GM06990 (cell line): ENCODE measurements around the gene SLC25A17.
A peak's percentile ranks its signal among the peaks of the same experiment; 100 is the strongest.
"Not testable (repeated sequence)": the region's sequence is repeated elsewhere in the genome, so short reads cannot be mapped to it uniquely, and the experiment has no call there.

Experiments used
- DNase-seq: peaks from one replicate; pipeline ENCODE4 v3.0.0-alpha.2; 2011; ENCODE audit not compliant: insufficient read length; ENCODE audit errors: extremely low read depth
- H3K27me3 ChIP-seq: replicated peaks from 2 replicates; pipeline ENCODE4 v1.6.0; 2011; ENCODE audit warnings: low read length; ENCODE audit not compliant: control insufficient read depth, insufficient read depth
- H3K36me3 ChIP-seq: 2 replicates; pipeline ENCODE4 v1.5.1; 2011; ENCODE audit warnings: low read length; ENCODE audit not compliant: control insufficient read depth, insufficient read depth
- H3K4me3 ChIP-seq: replicated peaks from 2 replicates; pipeline ENCODE4 v1.5.1; 2011; ENCODE audit warnings: low read depth, mild to moderate bottlenecking, control low read depth, low read length
- CTCF ChIP-seq: IDR thresholded peaks from 2 replicates; pipeline ENCODE4 v1.5.1; 2011; ENCODE audit warnings: low read length, control low read depth, mild to moderate bottlenecking, inconsistent platforms; ENCODE audit not compliant: insufficient read depth, poor library complexity, severe bottlenecking

SLC25A17 gene

GRCh38 chr22:40826984-40827741 lies 8.0 kb upstream of the SLC25A17 start:
- H3K27me3 ChIP-seq, result no peaks in the 10 kb centered on the region
- DNase-seq, result no peak
- H3K36me3 ChIP-seq, result no peaks in the 10 kb centered on the region; the same call in none of the 2 replicates
- no peak overlapping the region for H3K4me3 ChIP-seq
- TF ChIP-seq CTCF, result no peak

GRCh38 chr22:40826292-40826691 lies 7.1 kb upstream of the SLC25A17 start:
- H3K4me3 ChIP-seq, DNase-seq, H3K27me3 ChIP-seq, H3K36me3 ChIP-seq: not testable (repeated sequence)

- no peaks in the 10 kb centered on the region for H3K27me3 ChIP-seq
- no peak overlapping the region for H3K4me3 ChIP-seq
- DNase-seq, result no peak
- H3K36me3 ChIP-seq, result no peaks in the 10 kb centered on the region; the same call in none of the 2 replicates
- no peak for TF ChIP-seq CTCF
These were observed 4.3 kb upstream of the SLC25A17 start for GRCh38 chr22:40823426-40823825.

- Histone ChIP-seq H3K4me3 (peak overlapping the region; percentile 57), H3K36me3 (peaks cover 2% of the 10 kb centered on the region; the same call in 1 of the 2 replicates), H3K27me3 (no peaks in the 10 kb centered on the region)
- no peak for TF ChIP-seq CTCF
- DNase-seq, result no peak
These were observed 524 bp upstream of the SLC25A17 start for GRCh38 chr22:40819599-40820140.

- H3K36me3 ChIP-seq, result peaks cover 4% of the 10 kb centered on the region
- peak overlapping the region; percentile 84 for H3K4me3 ChIP-seq
- no peak for DNase-seq
- TF ChIP-seq CTCF, result no peak
- no peaks in the 10 kb centered on the region for H3K27me3 ChIP-seq
These were observed 877 bp downstream of the SLC25A17 start for GRCh38 chr22:40818192-40818746.

- Histone ChIP-seq H3K36me3 (peaks cover 4% of the 10 kb centered on the region), H3K27me3 (no peaks in the 10 kb centered on the region), H3K4me3 (peak overlapping the region; percentile 84)
- TF ChIP-seq CTCF, result no peak
- DNase-seq, result peak; percentile 18
These were observed 1.4 kb downstream of the SLC25A17 start for GRCh38 chr22:40817737-40818136.
